ENCODE data around the gene ISL2.

ISL2 gene

DNA sequence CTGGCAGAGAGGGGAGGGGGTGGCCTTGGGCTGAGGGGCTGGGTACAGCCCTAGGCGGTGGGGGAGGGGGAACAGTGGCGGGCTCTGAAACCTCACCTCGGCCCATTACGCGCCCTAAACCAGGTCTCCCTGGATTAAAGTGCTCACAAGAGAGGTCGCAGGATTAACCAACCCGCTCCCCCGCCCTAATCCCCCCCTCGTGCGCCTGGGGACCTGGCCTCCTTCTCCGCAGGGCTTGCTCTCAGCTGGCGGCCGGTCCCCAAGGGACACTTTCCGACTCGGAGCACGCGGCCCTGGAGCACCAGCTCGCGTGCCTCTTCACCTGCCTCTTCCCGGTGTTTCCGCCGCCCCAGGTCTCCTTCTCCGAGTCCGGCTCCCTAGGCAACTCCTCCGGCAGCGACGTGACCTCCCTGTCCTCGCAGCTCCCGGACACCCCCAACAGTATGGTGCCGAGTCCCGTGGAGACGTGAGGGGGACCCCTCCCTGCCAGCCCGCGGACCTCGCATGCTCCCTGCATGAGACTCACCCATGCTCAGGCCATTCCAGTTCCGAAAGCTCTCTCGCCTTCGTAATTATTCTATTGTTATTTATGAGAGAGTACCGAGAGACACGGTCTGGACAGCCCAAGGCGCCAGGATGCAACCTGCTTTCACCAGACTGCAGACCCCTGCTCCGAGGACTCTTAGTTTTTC, 4.9 kb downstream of the ISL2 start:
- DNase-seq (ENCODE audit: low read depth in 2 of 2), result peak in 1 of 2 donors; percentile 8

DNA sequence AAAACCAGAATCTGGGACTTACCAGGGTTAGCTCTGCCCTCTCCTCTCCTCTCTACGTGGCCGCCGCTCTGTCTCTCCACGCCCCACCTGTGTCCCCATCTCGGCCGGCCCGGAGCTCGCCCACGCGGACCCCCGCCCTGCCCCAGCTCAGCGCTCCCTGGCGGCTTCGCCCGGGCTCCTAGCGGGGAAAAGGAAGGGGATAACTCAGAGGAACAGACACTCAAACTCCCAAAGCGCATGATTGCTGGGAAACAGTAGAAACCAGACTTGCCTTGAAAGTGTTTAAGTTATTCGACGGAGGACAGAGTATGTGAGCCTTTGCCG, 5.4 kb downstream of the ISL2 start:
- no peak for DNase-seq (ENCODE audit: low read depth in 2 of 2)

DNA sequence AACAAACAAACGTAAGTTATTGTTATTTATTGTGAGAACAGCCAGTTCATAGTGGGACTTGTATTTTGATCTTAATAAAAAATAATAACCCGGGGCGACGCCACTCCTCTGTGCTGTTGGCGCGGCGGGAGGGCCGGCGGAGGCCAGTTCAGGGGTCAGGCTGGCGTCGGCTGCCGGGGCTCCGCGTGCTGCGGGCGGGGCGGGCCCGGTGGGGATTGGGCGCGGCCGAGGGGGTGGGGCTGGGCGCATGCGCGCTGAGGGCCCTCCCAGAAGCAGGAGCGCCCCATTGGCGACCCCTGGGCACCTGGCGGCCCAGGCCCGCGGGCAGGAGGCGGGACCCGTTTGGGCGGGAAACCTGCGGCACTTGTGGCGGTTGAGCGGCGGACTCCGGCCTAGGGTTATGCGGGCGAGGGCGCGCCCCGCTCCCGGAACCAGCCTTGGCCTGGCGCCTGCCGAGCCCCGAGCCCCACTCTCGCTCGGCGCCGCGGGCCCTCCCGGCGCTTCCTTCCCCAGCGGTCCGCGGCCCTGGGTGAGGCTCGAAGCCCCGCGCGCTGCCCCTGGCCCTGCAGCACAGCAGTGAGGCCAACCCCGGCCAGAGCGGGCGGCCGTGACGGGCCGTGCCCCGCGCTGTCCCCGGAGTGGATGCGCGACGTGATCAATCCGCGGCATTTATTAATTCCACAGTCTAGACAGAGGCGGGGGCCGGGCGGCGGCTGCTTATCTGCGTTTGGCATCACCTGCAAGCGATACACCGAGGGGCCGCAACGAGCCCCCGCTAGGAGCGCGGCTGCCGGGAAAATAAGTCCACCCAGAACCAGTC, 6.0 kb downstream of the ISL2 start:
- peak in 1 of 2 donors; percentile 24 for DNase-seq (ENCODE audit: low read depth in 2 of 2)

DNA sequence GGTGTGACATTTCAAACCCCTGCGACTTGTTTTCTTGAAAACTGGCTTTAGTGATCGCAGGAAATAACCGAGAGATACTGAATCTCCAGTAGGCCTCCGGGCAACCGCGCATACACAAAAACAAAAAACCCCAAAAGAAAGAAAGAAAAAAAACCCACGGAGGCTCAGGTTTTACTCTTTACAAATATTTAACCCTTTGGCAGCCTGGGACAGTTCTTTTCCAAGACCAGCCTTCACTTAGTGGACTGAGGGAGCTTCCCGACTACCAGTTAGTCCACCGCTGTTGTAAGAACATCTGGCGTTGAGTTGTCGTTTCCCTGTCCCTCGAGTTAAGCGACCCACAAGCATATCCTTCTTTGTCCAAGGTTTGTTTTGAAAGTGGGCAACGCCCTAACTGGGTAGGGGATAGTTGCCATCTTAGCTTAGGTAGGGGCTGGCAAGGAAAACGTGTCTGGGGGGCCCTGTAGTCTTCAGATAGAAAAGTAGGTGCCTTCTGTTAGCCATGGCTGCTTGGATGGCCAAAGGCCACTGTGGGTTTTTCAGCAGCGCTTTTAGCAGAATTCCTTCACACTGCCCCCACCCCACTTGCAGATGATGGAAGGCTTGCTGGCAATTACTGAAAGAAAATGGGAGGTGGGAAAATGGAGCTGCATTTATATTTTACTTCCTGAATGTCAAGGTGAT, 6.9 kb downstream of the ISL2 start:
- no peak for DNase-seq (ENCODE audit: low read depth in 2 of 2)

DNA sequence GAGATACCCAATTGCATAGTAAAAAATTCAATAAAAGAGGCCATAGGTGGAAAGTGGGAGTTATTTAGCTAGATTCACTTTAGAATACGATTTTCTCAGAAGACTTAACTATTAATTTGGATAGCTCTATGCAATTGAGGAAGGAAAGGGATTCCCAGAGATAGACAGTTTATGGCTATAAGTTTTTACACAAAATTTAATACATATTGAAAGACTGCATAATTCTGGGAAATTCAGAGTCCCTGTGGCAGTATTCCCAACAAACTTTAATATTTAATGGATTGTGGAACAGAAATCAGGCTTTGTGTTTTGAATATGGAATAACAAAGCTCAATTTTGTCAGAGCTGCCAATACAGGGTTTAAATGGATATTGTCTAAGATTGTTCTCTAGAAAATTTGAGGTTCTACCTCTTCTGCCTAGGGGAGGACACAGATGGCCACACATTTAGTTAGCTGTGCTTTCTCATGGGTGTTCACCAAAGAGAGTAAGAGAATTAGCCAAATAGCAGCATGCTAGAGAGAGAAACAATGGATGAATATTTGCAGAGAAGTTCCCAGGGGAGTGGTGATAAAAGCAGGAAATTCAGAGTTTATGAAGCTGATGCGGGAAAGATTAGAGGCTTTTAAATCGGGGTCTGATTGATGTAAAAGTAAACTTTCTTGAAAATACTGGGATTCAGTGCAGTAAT, 8.5 kb downstream of the ISL2 start:
- DNase-seq (ENCODE audit: low read depth in 2 of 2), result no peak

DNA sequence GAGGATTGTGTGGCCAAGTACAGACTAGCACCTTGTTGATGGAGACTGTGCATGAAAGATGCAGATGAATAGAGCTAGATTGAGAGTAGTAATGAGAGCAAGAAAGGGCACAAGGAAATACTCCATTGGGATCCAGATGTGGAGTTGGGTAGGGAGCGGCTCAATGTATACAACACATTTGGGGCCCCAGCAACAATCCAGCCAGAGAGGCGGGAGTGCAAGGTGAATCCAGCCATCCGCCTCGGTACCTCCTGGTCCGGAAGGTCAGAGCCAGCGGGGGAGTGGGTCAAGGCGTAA, 9.0 kb downstream of the ISL2 start:
- no peak for DNase-seq (ENCODE audit: low read depth in 2 of 2)

DNA sequence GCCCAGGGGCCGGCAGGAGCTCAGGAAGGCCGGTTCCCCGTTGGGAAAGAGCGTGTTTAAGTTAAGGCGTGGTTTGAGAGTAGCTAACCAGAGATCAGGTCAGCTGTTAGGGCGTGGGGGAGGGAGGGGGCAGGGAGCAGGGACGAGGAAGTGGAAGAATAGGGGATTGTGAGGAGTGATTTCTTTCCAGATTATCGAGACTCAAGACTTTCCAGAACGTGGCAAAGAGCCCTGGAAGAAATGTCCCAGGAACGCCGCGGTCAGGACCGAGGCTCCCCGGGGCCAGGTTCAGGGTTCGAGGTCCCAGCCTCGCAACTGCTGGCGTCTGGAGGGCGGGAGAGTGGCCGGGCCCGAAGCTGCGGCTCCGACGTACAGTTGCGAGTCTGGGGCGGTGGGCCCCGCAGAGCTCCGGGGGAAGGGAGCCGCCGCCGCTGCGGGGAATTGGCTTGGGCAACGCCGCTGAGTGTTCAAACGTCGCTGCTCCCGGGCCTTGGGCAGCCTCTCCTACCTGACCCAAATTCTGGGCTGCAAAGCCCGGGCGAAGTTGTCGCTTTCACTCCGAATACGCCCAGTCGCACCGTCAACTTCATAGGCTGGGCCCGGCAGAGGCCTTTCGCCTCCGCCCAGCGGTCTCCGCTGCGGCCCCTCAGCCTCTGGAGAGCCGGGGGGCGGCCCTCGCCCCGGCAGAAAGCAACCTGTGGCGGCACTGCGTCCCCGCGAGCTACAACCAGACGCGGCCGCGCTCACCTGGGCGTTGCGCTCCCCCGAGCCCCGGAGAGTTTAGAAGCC, 9.5 kb downstream of the ISL2 start:
- DNase-seq (ENCODE audit: low read depth in 2 of 2), result peak in 1 of 2 donors; percentile 9

DNA sequence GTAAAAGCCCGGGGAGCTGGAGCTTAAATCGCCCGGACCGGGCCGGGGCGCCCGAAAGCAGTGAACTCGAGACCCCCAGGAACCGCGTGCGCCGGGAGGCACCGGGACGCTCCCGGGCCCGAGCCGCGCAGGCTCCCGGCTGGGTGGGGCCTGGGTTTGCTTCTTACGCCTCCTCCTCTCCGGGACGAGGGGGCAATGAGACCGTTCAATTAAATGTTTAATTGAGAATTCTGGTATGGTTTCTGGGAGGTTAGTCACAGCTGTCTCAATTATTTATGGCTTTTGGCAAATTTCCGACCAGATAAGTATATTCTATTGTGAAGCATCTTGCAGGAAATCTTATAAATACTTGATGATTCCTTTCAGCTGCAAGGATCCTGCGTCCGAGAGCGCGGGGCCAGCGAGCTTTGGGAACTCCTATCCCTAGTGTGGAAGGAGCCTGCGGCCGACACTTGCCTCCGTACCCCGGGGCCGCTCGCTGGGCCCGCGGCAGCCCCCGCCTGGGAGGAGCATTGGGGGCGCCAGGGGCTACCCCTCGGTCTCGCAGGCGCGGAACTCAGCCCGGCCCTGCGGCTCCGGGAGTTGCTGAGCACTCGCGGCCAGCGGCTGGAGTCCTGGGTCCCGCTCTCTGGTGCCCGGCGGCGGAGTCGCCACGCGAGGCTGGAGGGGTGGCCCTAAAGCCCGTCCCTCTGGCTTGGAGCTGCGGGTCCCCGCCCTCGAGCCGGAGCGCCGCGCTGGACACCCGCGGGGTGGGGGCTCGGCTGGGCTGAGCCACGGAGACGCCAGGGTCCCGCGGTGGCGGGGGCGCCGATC, 10.3 kb downstream of the ISL2 start:
- DNase-seq (ENCODE audit: low read depth in 2 of 2), result no peak

DNA sequence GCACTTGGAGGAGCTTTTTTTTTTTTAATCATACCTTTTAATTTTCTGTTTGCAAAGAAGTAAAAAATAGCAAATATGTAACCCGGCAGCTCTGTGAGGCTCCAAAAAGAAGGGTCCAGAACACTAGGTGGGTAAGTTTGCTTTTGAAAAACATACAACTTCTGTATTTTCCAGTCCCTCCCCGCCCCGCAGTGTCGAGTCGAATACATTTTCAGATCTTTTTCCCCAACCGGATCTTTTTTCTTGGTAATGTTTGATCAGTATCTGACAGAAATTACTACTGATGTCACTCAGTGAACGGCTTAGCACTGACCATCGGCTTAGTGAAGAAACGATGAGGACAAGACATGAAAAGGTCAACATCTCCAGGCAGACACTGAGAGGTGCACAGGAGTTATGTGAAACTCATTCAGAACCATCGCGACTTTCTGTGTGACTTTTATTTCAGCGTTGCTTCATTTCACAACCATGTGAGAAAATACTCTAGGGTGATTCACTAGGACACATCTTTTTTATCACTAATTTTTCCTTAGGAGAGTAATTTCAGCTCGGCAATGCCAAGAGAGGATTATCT, 11.0 kb downstream of the ISL2 start:
- no peak for DNase-seq (ENCODE audit: low read depth in 2 of 2)

DNA sequence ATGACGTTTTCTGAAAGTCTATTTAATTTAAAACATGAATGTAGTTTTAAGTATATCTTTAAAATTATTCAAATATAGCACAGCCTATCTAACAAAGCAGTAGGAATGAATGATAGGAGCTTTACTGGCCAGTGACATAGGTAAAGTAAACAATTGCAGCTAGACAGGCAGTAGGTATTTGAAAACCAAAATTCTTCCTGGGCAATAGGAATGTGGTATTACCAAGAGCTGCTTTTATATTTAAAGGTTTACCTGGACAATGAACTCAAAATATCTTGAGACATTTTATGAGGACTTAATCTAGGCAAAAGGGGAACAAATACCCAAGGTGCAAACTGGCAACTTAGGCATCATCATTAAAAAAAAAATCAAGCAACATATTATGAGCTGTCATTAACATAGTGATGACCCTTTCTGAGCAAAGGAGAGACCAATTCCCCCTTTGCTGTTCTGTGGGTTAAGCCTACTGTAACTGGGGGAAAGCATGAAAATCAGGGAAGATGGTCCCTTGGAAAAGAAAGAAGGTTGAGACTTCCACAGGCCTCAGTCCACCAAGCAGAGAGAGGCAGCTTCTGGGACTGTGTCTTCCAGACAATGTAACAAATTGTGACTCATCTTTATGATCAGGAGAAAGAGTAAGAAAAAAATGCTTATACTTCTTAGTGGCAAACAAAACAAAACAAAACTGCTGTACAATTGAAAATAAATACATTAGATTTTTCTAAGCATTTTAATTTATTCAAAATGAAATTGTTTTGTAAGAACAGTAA, 12.9 kb downstream of the ISL2 start:
- no peak for DNase-seq (ENCODE audit: low read depth in 2 of 2)

DNA sequence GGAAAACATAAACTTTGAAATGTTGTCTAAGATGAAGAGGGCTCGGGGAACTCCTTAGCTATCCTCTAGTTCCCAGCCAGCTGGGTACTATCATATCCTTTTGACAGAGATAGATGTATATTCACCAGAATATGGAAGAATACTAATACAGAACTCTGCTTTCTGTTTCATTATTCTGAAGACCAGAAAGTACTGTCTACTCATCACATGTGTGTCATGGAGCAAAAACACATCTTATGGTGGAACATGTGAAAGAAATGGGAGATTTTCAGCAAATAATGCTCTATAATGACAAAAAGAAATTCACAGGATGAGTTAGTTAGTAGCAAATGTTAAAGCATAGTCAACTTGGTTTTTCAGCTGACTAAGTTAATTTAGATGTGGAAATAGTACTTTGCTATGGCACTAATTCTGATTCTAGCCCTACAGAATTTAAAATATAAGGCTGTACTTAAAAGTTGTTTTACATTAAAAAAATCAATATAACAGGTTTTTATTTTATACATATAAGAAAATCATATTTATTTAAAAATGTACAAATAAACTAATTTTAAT, 16.5 kb downstream of the ISL2 start:
- no peak for DNase-seq (ENCODE audit: low read depth in 2 of 2)

DNA sequence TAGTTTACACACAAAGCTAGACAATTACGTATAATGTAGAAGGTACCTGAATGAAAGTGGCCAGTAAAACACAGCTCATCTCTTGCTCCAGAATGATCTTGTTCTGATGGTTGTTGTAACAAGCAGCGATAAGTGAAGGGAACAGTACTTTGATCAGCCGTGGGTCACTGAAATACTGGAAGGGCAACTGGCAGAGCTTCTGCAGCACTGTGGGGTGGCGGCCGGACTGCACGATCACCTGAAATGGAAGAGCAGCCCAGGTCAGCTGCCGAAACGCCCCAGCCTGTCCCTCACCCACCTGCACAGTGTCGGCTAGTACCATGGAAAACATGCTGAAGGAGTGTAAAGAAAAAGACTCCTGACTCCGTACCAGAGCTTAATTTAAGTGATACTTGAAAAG, 17.3 kb downstream of the ISL2 start:
- no peak for DNase-seq (ENCODE audit: low read depth in 2 of 2)

DNA sequence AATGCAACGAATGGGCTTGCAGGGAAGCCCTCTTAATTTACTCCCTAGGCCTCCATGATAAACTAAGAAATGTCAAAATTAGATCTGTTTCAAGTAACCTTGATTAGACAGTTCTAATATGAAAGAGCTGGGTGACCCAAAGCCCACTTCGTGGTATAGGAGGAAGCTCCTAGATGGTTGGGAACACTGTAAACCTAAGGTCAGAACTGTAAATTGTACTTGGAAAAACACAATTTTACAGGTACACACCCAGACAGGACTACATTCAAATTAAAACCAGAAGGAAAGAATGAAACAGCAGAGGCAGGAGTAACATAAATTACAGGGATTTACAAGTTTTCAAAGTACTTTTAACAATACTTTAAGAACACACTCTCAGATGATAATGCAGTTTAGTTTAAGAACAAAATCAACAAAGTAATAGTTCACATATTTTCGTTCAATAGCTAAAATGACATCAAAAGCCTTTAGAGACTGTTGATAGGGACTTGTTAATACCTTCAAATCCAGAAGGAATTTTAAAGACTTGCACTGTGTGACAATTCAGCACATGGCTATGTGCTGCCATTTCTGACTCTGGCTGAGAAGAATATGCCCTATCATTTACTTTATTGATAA, 18.4 kb downstream of the ISL2 start:
- DNase-seq (ENCODE audit: low read depth in 2 of 2), result no peak

DNA sequence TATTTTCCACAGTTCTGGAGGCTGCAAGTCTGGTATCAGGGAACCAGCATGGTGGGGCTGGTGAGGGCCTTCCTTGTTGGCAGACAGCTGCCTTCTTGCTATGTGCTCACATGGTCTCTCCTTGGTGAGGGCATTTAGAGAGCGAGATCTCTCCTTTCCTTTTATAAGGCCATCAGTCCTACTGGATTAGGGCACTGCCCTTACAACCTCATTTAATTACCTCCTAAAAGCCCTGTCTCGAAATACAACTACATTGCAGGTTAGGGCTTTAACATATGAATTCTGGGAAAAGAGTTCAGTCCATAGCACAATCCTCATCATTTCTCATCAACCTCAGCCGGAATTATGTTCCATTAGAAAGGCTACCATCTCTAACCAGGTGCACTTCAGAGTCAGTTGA, 21.9 kb downstream of the ISL2 start:
- no peak for DNase-seq (ENCODE audit: low read depth in 2 of 2)

DNA sequence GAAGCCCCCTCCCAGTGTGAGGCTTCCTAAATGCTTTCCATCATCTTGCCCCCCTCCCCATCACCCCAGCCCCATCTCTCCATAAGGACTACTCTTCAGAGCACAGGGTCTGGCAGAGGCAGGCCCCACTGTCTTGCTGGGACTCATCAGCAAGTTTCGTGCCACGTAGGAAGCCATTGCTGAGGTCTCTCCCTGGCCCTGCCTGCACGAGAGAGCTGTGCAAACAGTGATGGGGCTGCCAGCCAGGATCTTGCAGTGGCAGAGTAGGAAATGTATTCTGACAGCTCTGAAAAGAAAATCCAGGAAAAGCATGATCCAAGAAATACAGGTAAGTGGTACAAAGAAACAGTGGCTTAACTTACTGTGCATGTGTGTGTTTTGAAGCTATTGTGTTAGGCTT, 22.6 kb downstream of the ISL2 start:
- no peak for DNase-seq (ENCODE audit: low read depth in 2 of 2)

DNA sequence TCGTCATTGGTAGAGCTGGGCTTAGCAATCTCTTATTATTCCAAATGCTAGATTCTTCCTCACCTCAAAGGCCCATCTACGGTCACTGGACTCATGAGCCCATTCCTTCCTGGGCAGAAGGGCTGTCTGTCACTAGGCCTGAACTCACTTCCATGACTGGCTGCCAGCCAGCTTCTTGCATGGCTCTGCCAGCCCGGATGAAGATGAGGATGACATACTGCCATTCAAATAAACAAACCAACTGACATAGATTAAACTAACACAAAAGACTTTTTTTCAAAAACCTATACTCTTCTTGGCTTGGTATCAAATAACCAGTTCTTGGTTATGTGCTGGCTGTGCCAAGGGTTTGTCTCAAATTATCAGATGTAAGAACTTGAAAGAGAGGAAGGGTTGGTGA, 23.8 kb downstream of the ISL2 start:
- DNase-seq (ENCODE audit: low read depth in 2 of 2), result no peak

DNA sequence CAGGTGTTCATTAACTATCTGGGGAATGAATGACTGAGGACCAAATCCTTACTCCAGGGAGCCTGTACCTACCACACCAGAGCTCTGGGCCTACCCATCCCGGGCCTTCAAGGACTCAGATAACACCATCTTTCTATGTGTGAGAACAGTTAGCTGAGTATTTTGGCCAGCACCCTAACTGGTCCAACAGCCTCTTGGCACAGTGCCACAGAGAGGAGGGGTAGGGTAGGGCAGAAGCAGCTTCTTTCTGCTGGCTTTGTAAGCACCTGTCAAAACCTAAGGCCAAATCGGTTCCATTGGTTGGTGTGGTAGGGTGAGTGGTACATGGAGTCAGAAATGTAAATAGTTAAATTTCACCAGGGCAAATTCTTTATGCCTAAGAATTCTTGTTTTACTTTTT, 26.7 kb downstream of the ISL2 start:
- DNase-seq (ENCODE audit: low read depth in 2 of 2), result no peak

DNA sequence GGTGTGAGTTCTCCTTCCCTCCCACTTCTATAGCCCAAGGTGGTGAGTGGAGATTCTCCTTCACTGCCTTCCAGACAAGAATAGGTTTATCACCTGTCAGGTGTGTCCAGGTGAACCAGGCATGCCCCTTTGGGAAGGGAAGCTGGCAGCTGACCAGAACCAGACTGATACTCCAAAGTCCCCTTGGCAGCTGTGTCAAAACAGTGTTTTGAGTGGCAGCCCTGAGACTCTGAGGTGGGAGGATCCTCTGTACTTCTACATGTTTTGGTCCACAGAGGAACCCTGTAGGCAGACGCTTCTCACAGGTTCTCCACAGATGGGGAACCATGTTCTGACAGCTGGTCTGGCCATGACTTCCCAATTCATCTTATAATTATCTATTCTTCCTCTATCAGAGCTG, 30.1 kb downstream of the ISL2 start:
- DNase-seq (ENCODE audit: low read depth in 2 of 2), result no peak

DNA sequence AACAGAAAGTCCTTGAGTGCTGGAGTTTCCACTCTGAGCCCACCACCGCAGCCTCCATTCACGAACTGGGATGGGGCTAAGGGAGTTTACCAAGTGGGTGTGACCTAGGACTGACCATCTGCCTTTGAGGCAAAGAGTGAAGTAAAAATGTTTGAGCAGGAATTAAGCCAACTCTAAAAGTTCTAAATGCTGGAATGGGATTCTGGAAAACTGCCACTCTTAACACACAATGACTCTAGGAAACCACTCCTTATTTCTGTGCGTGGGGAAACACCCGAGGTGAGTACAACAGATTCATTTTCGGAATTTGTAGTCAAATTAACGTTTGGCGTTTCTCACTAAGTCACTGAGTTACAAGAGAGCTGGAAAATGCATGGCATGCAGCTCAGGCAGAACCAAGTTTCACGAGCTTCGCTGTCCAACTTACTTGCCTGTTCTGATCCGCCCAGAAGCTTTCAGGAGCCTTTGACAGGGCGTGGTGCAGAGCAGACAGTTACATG, 31.6 kb downstream of the ISL2 start:
- DNase-seq (ENCODE audit: low read depth in 2 of 2), result no peak

Measured in stimulated activated CD4-positive, alpha-beta T cell treated with anti-CD3 and anti-CD28 coated beads, Interleukin-1b, Interleukin-23, amount 100 ng/mL, for 4 hours (primary cell).